Endothelial cell of umbilical vein (primary cell): Measurements from ENCODE around the gene SYNGAP1. TPM values are rescaled to one million over a fixed set of nuclear protein-coding genes. Genes with fewer than 3 reads are reported as not detected.
"Not testable (repeated sequence)": the region's sequence is repeated elsewhere in the genome, so short reads cannot be mapped to it uniquely, and the experiment has no call there.

Experiments
- Bru-seq: library from RNA; stranded (reverse); fragments of 400-500 nt; gene quantifications from one replicate; lab custom pipeline; 2021; lab: Mats Ljungman, UMichigan
- BruChase-seq, 2 experiments: library from RNA; stranded (reverse); fragments of 400-500 nt; gene quantifications; one replicate each; lab custom pipeline; 2021; lab: Mats Ljungman, UMichigan
- BruUV-seq: library from RNA; stranded (reverse); fragments of 400-500 nt; replicated peaks from 2 replicates; lab custom pipeline; 2021; lab: Mats Ljungman, UMichigan
- CTCF ChIA-PET: fragments of 300-600, 350-600 bp; sonication (Branson Sonifier 250); formaldehyde crosslinking; loops from one replicate; lab custom pipeline; 2021; ENCODE audit warnings: antibody characterized with exemption, inconsistent platforms; lab: Charles Lee
- POLR2A ChIA-PET: fragments of 300-600, 350-600 bp; sonication (Branson Sonifier 250); formaldehyde crosslinking; loops from one replicate; lab custom pipeline; 2021; ENCODE audit warnings: antibody characterized with exemption, inconsistent platforms; lab: Charles Lee
- DNase-seq: peaks from one replicate; pipeline ENCODE4 v3.0.0-alpha.2; 2011; ENCODE audit warnings: low read depth, low spot score
- FAIRE-seq: peaks from 2 replicates; lab custom pipeline; 2011; peaks lifted over from hg19 to GRCh38; lab: Jason Lieb, UNC
- H2AFZ ChIP-seq: 2 replicates; pipeline ENCODE4 v1.6.0; 2012; ENCODE audit warnings: low read depth, low read length, control low read depth, inconsistent platforms
- H3K27ac ChIP-seq: 2 replicates; pipeline ENCODE4 v1.5.1; 2011; ENCODE audit warnings: low read depth, mild to moderate bottlenecking, control low read depth, low read length, moderate library complexity; ENCODE audit not compliant: insufficient read depth
- H3K27me3 ChIP-seq, 2 experiments: 2 replicates each; pipeline versions ENCODE4 v1.6.0 to v1.6.1; 2011; ENCODE audit warnings: low read length in 2 of 2, mixed read lengths in 1 of 2; ENCODE audit not compliant: control insufficient read depth in 2 of 2, insufficient read depth in 2 of 2
- H3K36me3 ChIP-seq, 2 experiments: 2 replicates in 1 of 2; 3 replicates in 1 of 2; pipeline ENCODE4 v1.5.1; 2011; ENCODE audit warnings: low read length in 2 of 2, mild to moderate bottlenecking in 1 of 2, moderate library complexity in 1 of 2; ENCODE audit not compliant: control insufficient read depth in 2 of 2, insufficient read depth in 2 of 2; ENCODE audit errors: extremely low read depth in 1 of 2
- H3K4me1 ChIP-seq: 3 replicates; pipeline ENCODE4 v1.5.1; 2011; ENCODE audit warnings: mild to moderate bottlenecking, low read length; ENCODE audit not compliant: control insufficient read depth, insufficient read depth; ENCODE audit errors: extremely low read depth
- H3K4me2 ChIP-seq: 2 replicates; pipeline ENCODE4 v1.6.1; 2011; ENCODE audit warnings: low read length, control low read depth, mixed read lengths; ENCODE audit not compliant: insufficient read depth
- H3K4me3 ChIP-seq, 3 experiments: fragments of 200-600 bp in 1 of 3; sonication (generic), shearing (Covaris generic) in 1 of 3; replicated peaks in 1 of 3; 2 replicates each; pipeline ENCODE4 v1.5.1; 2011 to 2016; ENCODE audit warnings: control low read depth in 3 of 3, low read length in 3 of 3, mild to moderate bottlenecking in 2 of 3, inconsistent platforms in 1 of 3, low read depth in 1 of 3, moderate library complexity in 1 of 3; ENCODE audit not compliant: insufficient read depth in 1 of 3
- H3K79me2 ChIP-seq: 2 replicates; pipeline ENCODE4 v1.6.0; 2012; ENCODE audit warnings: low read length, inconsistent platforms; ENCODE audit not compliant: control insufficient read depth, insufficient read depth
- H3K9ac ChIP-seq: replicated peaks from 2 replicates; pipeline ENCODE3; 2011; ENCODE audit warnings: low read length, control low read depth; ENCODE audit not compliant: insufficient read depth; ENCODE audit errors: extremely low read depth
- H3K9me1 ChIP-seq: replicated peaks from 3 replicates; pipeline ENCODE4 v1.6.0; 2011; ENCODE audit warnings: mild to moderate bottlenecking, low read length; ENCODE audit not compliant: control insufficient read depth, insufficient read depth; ENCODE audit errors: extremely low read depth
- H3K9me3 ChIP-seq: replicated peaks from 2 replicates; pipeline ENCODE4 v1.5.1; 2012; ENCODE audit warnings: low read length, inconsistent platforms; ENCODE audit not compliant: control insufficient read depth, insufficient read depth
- H4K20me1 ChIP-seq: replicated peaks from 2 replicates; pipeline ENCODE3; 2011; ENCODE audit warnings: mild to moderate bottlenecking, low read length; ENCODE audit not compliant: control insufficient read depth, insufficient read depth; ENCODE audit errors: extremely low read depth
- CTCF ChIP-seq, 2 donors: IDR thresholded peaks; 1 replicate in 1 of 2; 2 replicates in 1 of 2; pipeline ENCODE4 v1.5.1; 2011; ENCODE audit warnings: low read length in 2 of 2, mild to moderate bottlenecking in 2 of 2, moderate library complexity in 2 of 2, control low read depth in 1 of 2, inconsistent platforms in 1 of 2, low read depth in 1 of 2; ENCODE audit not compliant: insufficient read depth in 1 of 2; ENCODE audit errors: extremely low read depth in 1 of 2
- dilution Hi-C: fragments of 300-500 bp; cut with MboI; formaldehyde crosslinking; loops from one replicate; pipeline ENCODE4 v1.15.0; 2019; ENCODE audit warnings: low sequenced_read_pairs; ENCODE audit not compliant: extremely low pct_ligation_motif_present
- intact Hi-C: fragments of 100-400 bp; cut with micrococcal nuclease; formaldehyde crosslinking; loops from one replicate; pipeline ENCODE4 v1.10.0; 2022
- long read RNA-seq: library from polyadenylated mRNA; stranded (forward); transcript quantifications from one replicate; pipeline ENCODE4 v2.0.0, GENCODE V29; 2021
- polyA minus RNA-seq, 3 experiments: library from RNA; depleted of rRNA, polyadenylated mRNA; stranded (reverse); fragments of >200 nt; gene quantifications; 1 replicate in 1 of 3; 2 replicates in 2 of 3; pipeline ENCODE4 v1.2.3, GENCODE V29; 2011
- polyA plus RNA-seq, 4 experiments: library from polyadenylated mRNA; depleted of rRNA in 3 of 4; stranded (reverse) in 3 of 4; unstranded in 1 of 4; fragments of >200 nt; gene quantifications; 2 replicates each; pipeline versions ENCODE4 v1.2.1 to v1.2.3, GENCODE V29; 2011 to 2012; ENCODE audit warnings: missing spikeins in 1 of 4
- total RNA-seq: library from RNA; stranded (reverse); gene quantifications from 2 replicates; pipeline ENCODE4 v1.2.3, GENCODE V29; 2021

SYNGAP1 gene
- 14.3 and 15.1 TPM in 2 replicates for total RNA-seq
- 7.3 and 7.9 TPM in 2 replicates for polyA plus RNA-seq
- polyA plus RNA-seq (2011; cell fraction: cytosol; rRNA removed) = 3.2 and 3.9 TPM in 2 replicates
- polyA plus RNA-seq (2011; cell fraction: nucleus; rRNA removed) = 36.2 and 44.4 TPM in 2 replicates
- 6.4 and 10.8 TPM in 2 replicates for polyA plus RNA-seq (2012)
- 6.2 and 9.3 TPM in 2 replicates for polyA minus RNA-seq
- polyA minus RNA-seq (2011; cell fraction: cytosol; rRNA and poly(A)+ RNA removed) = 0.31 TPM
- 11.4 and 14.9 TPM in 2 replicates for polyA minus RNA-seq (2011; cell fraction: nucleus; rRNA and poly(A)+ RNA removed)
- percentile 44 among the genes with signal in this experiment for Bru-seq, nascent RNA
- BruChase-seq, experiment 1, labeled RNA remaining after a 6-hour chase = percentile 69 among the genes with signal in this experiment
- BruChase-seq, experiment 2, labeled RNA remaining after a 2-hour chase = percentile 58 among the genes with signal in this experiment
- long read RNA-seq, partial matches to known transcripts = 0 of 6 reads
- long read RNA-seq, other reads (novel, unspliced or antisense) = 6 of 6 reads

GRCh38 chr6:33419580-33420490 lies at the start of gene SYNGAP1:
Gene SYNGAP1 (plus strand): TSS chr6:33420065. CDS start chr6:33420265, 200 bp downstream.
- DNase-seq (no peak), FAIRE-seq (no peak)
- Histone ChIP-seq H3K9ac (no peak within 1 kb of the TSS), H3K4me3 (peak within 1 kb of the TSS in 1 of 3 experiments; percentile 6), H4K20me1 (no peaks in the 10 kb centered on the region), H2AFZ (peak within 1 kb of the TSS; percentile 44), H3K4me1 (peaks cover 22% of the 10 kb centered on the region), H3K27me3 (peaks cover 16% of the 10 kb centered on the region in 2 experiments), H3K9me1 (no peaks in the 10 kb centered on the region), H3K27ac (no peak within 1 kb of the TSS), H3K79me2 (peaks cover 12% of the 10 kb centered on the region), H3K36me3 (peaks cover 0 to 4% of the 10 kb centered on the region in 2 experiments), H3K9me3 (no peaks in the 10 kb centered on the region), H3K4me2 (no peak within 1 kb of the TSS)
- intact Hi-C loops = loop anchor here (10.0 kb wide), 1 partner anchor 445 kb away; no protein-coding TSS in a partner anchor
- no peak for TF ChIP-seq CTCF (IDR thresholded peaks at IDR 0.05; ENCODE audit: extremely low read depth in 1 of 2, insufficient read depth in 1 of 2, low read depth in 1 of 2, low read length in 2 of 2)
- no TSS peak for BruUV-seq
- CTCF ChIA-PET = no interaction called here
- POLR2A ChIA-PET = no interaction called here
- dilution Hi-C loops = no loop called here

DNA sequence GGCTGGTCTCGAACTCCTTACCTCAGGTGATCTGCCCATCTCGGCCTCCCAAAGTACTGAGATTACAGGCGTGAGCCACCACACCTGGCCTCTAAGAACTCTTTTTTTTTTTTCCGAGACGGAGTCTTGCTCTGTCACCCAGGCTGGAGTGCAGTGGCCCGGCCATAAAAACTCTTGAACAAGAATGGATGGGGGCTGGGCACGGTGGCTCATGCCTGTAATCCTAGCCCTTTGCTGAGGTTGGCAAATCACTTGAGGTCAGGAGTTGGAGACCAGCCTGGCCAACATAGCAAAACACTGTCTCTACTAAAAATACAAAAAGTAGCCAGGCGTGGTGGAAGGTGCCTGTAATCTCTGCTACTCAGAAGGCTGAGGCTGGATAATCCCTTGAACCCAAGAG lies 48.0 kb upstream of the SYNGAP1 start:
- dilution Hi-C loops = not testable (repeated sequence)

More for the DNA sequence above, 48.0 kb upstream of the SYNGAP1 start:
- CTCF ChIA-PET = interaction anchor here (1.2 kb wide), 1 partner anchor 27 kb away, joined by 4 read pairs; no protein-coding TSS in a partner anchor
- H3K27me3 ChIP-seq, H3K36me3 ChIP-seq, H3K4me1 ChIP-seq, intact Hi-C loops, FAIRE-seq, DNase-seq, BruUV-seq, H3K9ac ChIP-seq, H4K20me1 ChIP-seq, H3K79me2 ChIP-seq, H3K27ac ChIP-seq, H3K4me3 ChIP-seq, H2AFZ ChIP-seq, H3K9me1 ChIP-seq, H3K9me3 ChIP-seq, POLR2A ChIA-PET, H3K4me2 ChIP-seq: not testable (repeated sequence)
